Fibroblast of upper back skin (primary cell): ENCODE measurements around the gene MRGPRF.
A peak's percentile ranks its signal among the peaks of the same experiment; 100 is the strongest.
"Not testable (repeated sequence)": the region's sequence is repeated elsewhere in the genome, so short reads cannot be mapped to it uniquely, and the experiment has no call there.

Source experiments
- DNase-seq: peaks from one replicate; pipeline ENCODE4 v3.0.0-alpha.2; 2013

The MRGPRF gene

DNA sequence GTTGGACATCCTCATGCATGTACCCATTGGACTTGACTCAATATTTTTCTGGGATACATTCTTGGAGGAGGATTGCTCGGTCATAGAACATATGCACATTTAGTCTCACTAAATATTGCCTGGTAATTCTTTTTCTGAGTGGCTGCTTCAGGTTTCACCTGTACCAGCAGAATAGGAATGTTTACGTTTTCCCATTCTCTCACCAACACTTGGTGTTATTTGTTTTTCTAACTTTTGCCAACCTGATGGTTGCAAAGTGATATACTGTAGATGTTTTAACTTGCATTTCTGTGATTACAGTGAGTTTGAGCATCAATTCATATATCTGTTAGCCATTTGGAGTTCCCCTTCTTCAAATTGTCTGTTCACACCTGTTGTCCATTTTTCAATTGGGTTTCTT, 30.9 kb downstream of the MRGPRF start:
- no peak for DNase-seq

GRCh38 chr11:68980776-68981065, 32.3 kb downstream of the MRGPRF start, which contains the start of gene MRGPRD:
MRGPRD (minus strand) TSS chr11:68980986; CDS start chr11:68980986, 0 bp downstream.
- no peak for DNase-seq

DNA sequence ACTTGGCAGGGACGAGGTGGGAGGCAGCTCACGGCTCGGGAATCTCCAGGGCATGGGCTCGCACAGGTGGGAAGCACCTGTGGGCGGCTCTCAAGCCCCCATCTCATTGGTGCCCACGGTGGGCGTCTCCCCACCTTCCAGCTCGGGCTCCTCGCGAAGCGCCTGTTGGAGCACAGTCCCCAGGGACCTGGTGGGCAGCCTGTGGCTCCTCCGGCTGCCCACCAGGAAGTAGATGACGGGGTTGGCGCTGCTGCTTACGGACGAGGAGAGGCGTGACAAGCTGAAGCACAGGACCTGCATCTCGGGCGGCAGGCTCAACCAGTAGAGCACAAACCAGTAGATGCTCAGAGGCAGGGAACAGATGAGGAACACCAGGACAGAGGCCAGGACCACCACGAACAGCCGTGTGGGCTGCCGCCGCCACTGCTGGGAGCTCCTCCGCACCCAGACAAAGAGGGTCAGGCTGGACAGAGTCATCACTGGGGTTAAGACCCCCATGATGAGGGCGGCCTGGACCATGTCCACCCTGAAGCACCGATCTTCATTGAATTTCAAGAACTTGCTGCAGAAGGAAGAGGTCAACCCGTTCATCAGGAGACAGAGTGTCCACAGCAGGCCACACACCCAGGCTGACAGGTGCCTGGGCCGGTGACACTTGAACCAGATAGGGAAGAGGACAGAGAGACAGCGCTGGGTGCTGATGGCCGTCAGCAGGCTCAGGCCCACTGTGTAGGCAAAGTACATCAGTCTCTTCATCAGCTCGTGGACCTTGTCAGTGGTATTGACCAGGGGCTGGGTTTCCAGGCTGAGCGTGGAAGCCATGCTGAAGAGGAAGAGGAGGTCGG, 32.9 kb downstream of the MRGPRF start:
- no peak for DNase-seq

GRCh38 chr11:68978931-68979594, 34.0 kb downstream of the MRGPRF start:
- no peak for DNase-seq

DNA sequence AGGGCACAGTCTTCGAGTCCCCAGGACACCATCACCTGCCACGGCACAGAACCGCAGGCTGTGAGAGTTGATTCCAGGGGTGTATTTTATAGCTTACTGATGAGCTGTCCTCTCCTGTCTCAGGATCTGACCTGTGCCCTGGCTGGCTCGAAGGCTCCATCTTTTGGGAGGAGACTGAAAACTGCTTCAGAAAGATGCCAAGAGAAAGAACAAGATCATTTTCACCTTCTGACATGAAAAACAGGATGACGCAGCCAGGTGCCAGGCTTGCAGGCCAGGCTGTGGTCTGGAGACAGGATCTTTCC, 34.5 kb downstream of the MRGPRF start:
- no peak for DNase-seq

DNA sequence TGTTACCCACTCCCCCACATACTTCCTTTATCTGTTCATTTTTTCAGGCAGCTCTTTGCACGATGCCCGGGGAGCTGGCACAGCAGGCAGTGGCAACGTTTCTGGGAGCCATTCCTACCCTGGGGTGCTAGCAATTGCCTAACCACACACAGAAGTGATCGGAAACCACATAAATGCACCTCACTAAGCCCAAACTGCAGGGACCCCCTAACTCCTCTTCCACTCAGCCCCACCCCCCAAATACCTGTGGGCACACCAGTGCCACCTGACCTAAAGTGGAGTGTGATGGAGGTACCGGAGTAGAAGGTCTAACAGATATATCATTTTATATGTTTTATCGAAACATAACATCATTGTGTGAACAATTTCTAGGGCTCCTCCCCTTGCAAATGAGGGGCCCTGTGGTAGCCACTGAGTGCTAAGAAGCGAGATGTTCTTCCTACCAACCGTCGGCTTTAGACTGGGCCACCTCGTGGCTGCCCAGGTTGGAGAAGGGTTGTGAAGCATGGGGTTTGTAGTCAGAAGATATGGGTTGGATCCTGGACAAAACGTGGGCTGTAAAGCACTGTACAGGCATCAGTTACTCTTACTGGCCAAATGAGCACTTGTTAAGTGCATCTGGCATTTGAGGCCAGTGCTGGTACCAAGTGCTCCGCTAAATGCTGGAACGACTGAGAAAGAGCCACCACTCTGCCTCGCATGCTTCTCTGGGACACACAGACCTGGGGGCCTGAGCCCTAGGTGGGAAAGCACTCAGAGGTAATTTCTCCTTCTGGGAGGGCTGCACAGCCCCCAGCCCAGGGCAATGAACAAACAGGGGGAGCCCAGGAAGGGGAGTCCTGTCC, 35.0 kb downstream of the MRGPRF start:
- no peak for DNase-seq

DNA sequence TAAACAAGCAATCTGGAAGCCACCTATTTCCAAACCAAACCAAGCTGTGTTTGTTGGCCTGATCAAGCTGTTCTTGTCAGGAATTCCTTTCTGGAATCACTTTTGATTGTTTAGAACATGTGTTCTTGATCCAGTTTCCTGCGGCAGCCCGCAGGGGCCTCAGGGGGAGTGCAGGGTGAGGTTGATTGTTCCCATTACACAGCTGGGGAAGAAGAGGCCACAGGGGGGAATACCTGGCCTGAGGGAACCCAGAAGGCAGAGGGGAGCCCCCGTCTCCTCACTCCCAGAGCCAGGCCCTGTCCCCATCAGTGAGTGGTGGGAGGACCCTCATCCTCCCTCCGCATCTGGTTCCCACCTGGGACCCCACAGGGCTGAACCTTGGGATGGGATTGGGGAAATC, 36.5 kb downstream of the MRGPRF start:
- peak; percentile 30 for DNase-seq

- DNase-seq = no peak
Observed at GRCh38 chr11:68976095-68976494, 37.0 kb downstream of the MRGPRF start.

DNA sequence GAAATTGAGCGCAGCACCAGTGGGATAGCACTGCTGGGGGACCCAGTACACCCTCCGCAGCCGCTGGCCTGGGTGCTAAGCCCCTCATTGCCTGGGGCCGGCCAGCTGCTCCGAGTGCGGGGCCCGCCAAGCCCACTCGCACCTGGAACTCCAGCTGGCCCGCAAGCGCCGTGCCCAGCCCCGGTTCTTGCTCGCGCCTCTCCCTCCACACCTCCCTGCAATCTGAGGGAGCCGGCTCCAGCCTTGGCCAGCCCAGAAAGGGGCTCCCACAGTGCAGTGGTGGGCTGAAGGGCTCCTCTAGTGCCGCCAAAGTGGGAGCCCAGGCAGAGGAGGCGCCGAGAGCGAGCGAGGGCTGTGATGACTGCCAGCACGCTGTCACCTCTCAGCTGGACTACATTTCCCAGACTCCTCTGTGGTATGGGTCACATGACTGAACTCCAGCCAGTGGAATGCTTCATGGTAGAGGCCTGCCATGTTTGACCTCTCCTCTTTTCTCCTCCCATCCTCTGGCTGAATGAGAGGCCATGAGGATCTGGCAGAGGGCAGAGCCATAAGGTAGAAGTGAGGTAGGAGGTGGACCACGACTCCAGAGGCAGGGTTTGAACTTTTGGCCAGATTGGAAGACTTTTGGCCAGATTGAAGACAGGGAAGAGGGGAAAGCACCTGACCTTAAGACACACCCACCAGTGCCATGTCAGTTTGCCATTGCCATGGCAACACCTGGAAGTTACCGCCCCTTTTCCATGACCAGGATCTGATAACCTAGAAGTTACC, 38.4 kb downstream of the MRGPRF start:
- no peak for DNase-seq

DNA sequence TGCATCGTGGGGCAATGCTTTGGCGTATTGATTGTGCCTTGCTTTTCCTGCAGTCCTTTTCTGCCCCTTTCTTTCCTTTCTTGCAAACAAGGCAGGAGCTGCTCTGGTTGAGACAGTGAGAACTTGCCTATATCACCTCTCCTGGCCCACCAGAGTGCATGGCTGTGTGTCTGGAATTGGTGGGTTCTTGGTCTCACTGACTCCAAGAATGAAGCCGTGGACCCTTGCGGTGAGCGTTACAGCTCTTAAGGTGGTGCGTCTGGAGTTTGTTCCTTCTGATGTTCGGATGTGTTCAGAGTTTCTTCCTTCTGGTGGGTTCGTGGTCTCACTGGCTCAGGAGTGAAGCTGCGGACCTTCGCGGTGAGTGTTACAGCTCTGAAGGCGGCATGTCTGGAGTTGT, 39.3 kb downstream of the MRGPRF start:
- not testable (repeated sequence) for DNase-seq

DNA sequence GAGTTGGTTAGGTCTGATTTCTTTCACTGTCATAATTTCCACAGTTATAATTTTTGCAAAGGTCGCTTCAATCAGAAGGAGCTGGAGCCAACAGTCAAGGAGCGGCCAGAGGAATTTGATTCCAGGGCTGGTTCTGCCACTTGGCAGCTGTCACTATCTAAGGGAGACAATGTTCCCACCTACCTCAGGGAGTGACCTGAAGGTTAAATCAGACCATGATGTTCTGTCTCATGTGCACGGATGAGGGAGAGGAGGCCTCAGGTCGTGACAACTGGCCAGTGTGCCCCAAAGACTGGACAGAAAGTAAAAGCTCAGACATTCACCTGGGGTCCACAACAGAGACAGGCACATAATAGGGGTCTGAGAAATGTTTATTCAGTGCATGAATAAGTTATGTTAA, 39.8 kb downstream of the MRGPRF start:
- DNase-seq = no peak

- no peak for DNase-seq
Observed at GRCh38 chr11:68970921-68971636, 42.0 kb downstream of the MRGPRF start.

DNA sequence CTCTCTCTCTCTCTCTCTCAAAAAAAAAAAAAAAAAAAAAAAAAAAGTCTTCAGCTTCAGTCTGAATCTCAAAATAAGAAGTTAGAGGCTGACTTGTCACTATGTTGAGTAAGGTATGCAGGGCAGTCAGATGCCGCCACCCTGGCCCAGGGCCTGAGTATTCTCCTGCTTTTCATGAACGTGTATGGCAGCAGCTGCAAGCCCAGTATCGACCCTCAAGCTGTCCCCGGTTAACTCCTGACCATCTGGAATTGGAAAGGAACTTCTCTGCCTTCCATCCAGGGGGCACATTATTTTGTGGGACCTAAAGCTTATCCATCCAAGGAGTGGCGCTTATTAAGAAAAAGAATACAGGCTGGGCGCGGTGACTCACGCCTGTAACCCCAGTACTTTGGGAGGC, 43.7 kb downstream of the MRGPRF start:
- no peak for DNase-seq

- peak; percentile 32 for DNase-seq
Observed at GRCh38 chr11:68968306-68969250, 44.5 kb downstream of the MRGPRF start.

DNA sequence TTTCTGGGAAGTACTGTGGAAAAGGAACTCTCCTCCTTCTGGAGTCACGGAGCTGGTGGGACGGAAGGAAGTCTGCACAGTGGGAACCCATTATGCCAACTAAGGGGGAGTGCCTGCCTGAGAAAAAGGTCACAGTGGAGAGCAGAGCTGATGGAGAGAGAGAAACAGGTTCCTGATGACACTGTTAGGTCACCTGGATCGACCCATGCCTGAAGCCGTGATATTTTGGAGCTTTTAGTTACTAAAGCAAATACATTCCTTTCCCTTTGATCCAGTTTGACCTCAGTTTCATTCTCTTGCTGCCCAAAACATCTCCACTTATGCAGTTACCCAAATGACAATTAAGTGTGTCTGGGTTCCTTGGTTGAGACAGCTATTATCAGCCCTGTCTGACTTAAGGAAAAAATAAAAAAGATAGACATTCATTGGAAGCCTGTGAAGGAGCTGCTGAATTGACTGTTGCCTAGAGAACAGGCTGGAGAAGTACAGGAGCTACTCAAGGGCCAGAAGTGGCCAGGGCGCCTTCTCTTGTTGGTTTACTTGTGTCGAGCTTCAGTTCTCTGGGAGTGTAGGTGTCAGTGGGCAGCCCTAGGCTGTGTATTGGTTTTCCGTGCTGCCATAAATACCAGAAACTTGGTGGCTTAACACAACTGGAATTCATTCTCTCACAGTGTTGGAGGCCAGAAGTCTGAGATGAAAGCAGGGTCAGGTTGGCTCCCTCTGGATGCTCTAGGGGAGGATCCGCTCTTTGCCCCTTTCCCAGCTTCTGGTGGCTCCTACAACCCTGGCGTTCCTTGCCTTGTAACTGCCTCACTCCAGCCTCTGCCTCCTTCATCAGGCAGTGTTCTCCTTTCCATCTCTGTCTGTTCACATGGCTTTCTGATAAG, 45.9 kb downstream of the MRGPRF start:
- no peak for DNase-seq

DNA sequence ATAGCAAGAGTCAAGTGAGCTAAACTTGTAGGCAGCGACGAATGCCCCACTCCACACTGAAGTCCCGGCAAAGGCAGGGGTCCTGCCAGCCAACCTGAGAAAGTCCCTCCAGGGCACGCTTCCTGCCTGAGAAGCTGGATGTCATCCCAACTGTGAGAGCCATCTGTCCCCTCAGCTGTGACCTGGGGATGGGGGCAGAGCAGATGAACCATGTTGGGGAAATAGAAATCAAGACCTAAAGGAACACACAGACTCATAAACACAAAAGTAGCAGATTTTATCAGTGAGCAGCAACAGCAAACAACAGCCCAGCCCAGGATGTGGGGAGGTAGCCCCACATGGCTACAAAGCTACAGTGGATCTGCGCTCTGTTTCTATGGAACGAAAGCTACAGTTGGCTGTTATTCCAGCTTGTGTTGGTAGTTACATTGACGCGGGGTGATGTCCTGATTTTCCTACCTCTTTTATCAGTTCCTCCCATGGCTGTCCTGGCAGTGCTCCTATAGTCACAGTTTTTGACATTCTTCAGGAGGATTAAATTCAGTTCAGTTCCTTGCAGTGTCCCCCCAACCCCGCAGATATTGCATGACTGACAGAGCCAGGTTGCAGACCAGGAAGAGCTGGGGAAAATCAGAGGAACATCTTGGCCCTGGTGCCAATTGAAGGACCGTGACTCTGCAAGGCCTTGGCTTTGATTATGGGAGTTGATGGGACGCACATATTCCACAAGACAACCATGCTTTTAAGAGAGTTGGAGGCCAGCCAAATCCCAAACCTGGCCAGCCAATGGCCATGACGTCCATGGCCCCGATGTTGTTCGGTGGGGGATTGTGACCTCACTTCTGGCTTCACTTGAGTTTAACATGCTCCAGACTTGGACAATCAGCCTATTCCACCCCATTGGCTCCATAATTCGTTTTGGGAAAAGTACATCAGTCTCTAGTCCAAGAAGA, 46.9 kb downstream of the MRGPRF start:
- no peak for DNase-seq

GRCh38 chr11:68963779-68964178, 49.3 kb downstream of the MRGPRF start:
- no peak for DNase-seq

- DNase-seq = no peak
Observed at GRCh38 chr11:68962527-68963250, 50.4 kb downstream of the MRGPRF start.
